T-cell (primary cell): ENCODE data around the gene LRRC72. TPM values are rescaled to one million over a fixed set of nuclear protein-coding genes. Genes with fewer than 3 reads are reported as not detected.

ENCODE experiments used
- ATAC-seq, 4 experiments: fragments of 200-7000 bp in 3 of 4; fragments of 150-1000 bp in 1 of 4; cut with Tn5 transposase; replicated peaks in 1 of 4; 1 replicate in 3 of 4; 2 replicates in 1 of 4; pipeline ENCODE4 v1.10.0; 2021; ENCODE audit warnings: moderate library complexity in 3 of 4, mild to moderate bottlenecking in 2 of 4, moderate number of reproducible peaks in 1 of 4
- CTCF ChIA-PET, 2 donors: fragments of 300-600 bp; sonication (Branson Sonifier 250); formaldehyde crosslinking; loops; one replicate each; lab custom pipeline; 2022; ENCODE audit warnings: antibody characterized with exemption in 2 of 2; lab: Charles Lee
- POLR2A ChIA-PET, 2 donors: fragments of 300-600 bp; sonication (Branson Sonifier 250); formaldehyde crosslinking; loops; one replicate each; lab custom pipeline; 2022; ENCODE audit warnings: antibody characterized with exemption in 2 of 2; lab: Charles Lee
- DNase-seq, 35 experiments: peaks; one replicate each; pipeline versions ENCODE4 v3.0.0 to v3.0.0-alpha.2; 2013 to 2023
- H3K27ac ChIP-seq: one replicate; pipeline ENCODE4 v1.5.1; 2013; ENCODE audit warnings: low read length
- H3K27me3 ChIP-seq, 2 experiments: replicated peaks in 1 of 2; 1 replicate in 1 of 2; 2 replicates in 1 of 2; pipeline versions ENCODE4 v1.6.1 to v1.7.0; 2013; ENCODE audit warnings: low read length in 1 of 2, mixed read lengths in 1 of 2; ENCODE audit not compliant: control insufficient read depth in 2 of 2, insufficient read depth in 2 of 2; ENCODE audit errors: extremely low read depth in 1 of 2
- H3K36me3 ChIP-seq, 2 donors: 1 replicate in 1 of 2; 2 replicates in 1 of 2; pipeline versions ENCODE4 v1.6.1 to v1.7.0; 2013; ENCODE audit warnings: low read length in 1 of 2; ENCODE audit not compliant: control insufficient read depth in 2 of 2, insufficient read depth in 1 of 2; ENCODE audit errors: extremely low read depth in 1 of 2
- H3K4me1 ChIP-seq, 2 experiments: 1 replicate in 1 of 2; 2 replicates in 1 of 2; pipeline versions ENCODE4 v1.6.1 to v1.7.0; 2013; ENCODE audit warnings: low read length in 2 of 2, mixed read lengths in 1 of 2; ENCODE audit not compliant: insufficient read depth in 2 of 2, control insufficient read depth in 1 of 2; ENCODE audit errors: extremely low read depth in 1 of 2
- H3K4me3 ChIP-seq, 2 donors: 1 replicate in 1 of 2; 2 replicates in 1 of 2; pipeline versions ENCODE4 v1.5.1 to v1.7.0; 2013; ENCODE audit warnings: mild to moderate bottlenecking in 2 of 2, low read length in 1 of 2, moderate library complexity in 1 of 2; ENCODE audit not compliant: control insufficient read depth in 1 of 2; ENCODE audit errors: extremely low read depth in 1 of 2
- H3K9me3 ChIP-seq: 2 replicates; pipeline ENCODE4 v1.7.0; 2013
- H3K27ac Mint-ChIP-seq, 2 donors: one replicate each; pipeline ENCODE4 v1.8.0; 2020 to 2021; ENCODE audit warnings: mild to moderate bottlenecking in 2 of 2, mixed read lengths in 2 of 2
- H3K27me3 Mint-ChIP-seq, 2 donors: one replicate each; pipeline ENCODE4 v1.8.0; 2021 to 2022; ENCODE audit warnings: mixed read lengths in 2 of 2
- H3K36me3 Mint-ChIP-seq: one replicate; pipeline ENCODE4 v1.8.0; 2021; ENCODE audit warnings: mixed read lengths
- H3K4me1 Mint-ChIP-seq, 3 donors: one replicate each; pipeline ENCODE4 v1.8.0; 2020 to 2022; ENCODE audit warnings: mixed read lengths in 3 of 3, mild to moderate bottlenecking in 1 of 3
- H3K4me3 Mint-ChIP-seq, 3 donors: one replicate each; pipeline ENCODE4 v1.8.0; 2020 to 2022; ENCODE audit warnings: mild to moderate bottlenecking in 3 of 3, mixed read lengths in 3 of 3, moderate library complexity in 3 of 3
- H3K9me3 Mint-ChIP-seq, 3 donors: one replicate each; pipeline ENCODE4 v1.8.0; 2020 to 2022; ENCODE audit warnings: mixed read lengths in 3 of 3
- WGBS: methylation state at CpG from one replicate; pipeline ENCODE4 v1.1.5; 2013; ENCODE audit warnings: missing lambda C conversion rate; ENCODE audit not compliant: insufficient coverage; 5-methylcytosine and 5-hydroxymethylcytosine counted together
- total RNA-seq, 35 experiments: library from RNA in 6 of 35; stranded (reverse) in 6 of 35; fragments of 120-200 nt in 1 of 35; gene quantifications; one replicate each; pipeline versions ENCODE4 v1.2.1 to v1.2.4 and lab custom pipeline; 2013 to 2026

The LRRC72 gene
- total RNA-seq, 5 donors from 2014 or later (not counting 1 experiment from before 2014, with no cell fraction given) = not detected

- DNase-seq (no peak), ATAC-seq (no peak)
- no peaks in the 10 kb centered on the region for H3K9me3 Mint-ChIP-seq
- ChIA-PET POLR2A (no interaction called here), CTCF (no interaction called here)
- peaks cover 0 to 10% of the 10 kb centered on the region in 2 experiments for H3K27me3 ChIP-seq
- no peaks in the 10 kb centered on the region for H3K4me1 ChIP-seq
- H3K4me3 ChIP-seq = no peak overlapping the region
- H3K27ac Mint-ChIP-seq = no peak overlapping the region
- no peaks in the 10 kb centered on the region for H3K9me3 ChIP-seq
- no peak overlapping the region for H3K4me3 Mint-ChIP-seq
- WGBS = 48% methylated on average over 2 of the region's 2 CpGs
- H3K36me3 Mint-ChIP-seq = no peaks in the 10 kb centered on the region
- peaks cover 0 to 8% of the 10 kb centered on the region in 2 donors for H3K27me3 Mint-ChIP-seq
- H3K36me3 ChIP-seq = no peaks in the 10 kb centered on the region
- H3K4me1 Mint-ChIP-seq = no peaks in the 10 kb centered on the region
- no peak overlapping the region for H3K27ac ChIP-seq
Observed at GRCh38 chr7:16548428-16548827, 21.8 kb downstream of the LRRC72 start.

DNA sequence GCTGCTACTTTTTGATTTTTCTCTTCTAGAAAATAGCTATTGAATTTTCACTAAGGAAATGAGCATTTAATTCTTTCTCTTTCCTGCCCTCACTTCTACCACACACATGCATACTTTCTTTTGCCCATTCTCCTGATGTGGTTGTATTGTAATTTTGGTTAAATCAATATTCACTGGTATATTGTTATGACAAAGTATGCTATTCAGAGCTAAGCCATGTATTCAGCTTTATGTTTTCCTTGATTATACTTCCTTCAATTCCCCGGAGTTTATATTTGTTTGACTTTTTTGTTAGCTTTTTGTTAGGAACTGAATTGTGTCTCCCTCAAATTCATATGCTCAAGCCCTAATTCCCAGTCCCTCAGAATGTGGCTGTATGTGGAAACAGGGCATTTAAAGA is 24.0 kb downstream of the LRRC72 start:
- no peaks in the 10 kb centered on the region for H3K36me3 Mint-ChIP-seq
- no peak overlapping the region for H3K27ac Mint-ChIP-seq
- peaks cover 4 to 13% of the 10 kb centered on the region in 2 donors for H3K27me3 Mint-ChIP-seq
- WGBS = no CpG with 5 or more reads among the region's 1 CpG
- H3K27ac ChIP-seq = no peak overlapping the region
- H3K27me3 ChIP-seq = peaks cover 0 to 10% of the 10 kb centered on the region in 2 experiments
- H3K4me3 Mint-ChIP-seq = no peak overlapping the region
- H3K9me3 Mint-ChIP-seq = no peaks in the 10 kb centered on the region
- DNase-seq (no peak), ATAC-seq (no peak)
- ChIA-PET CTCF (interaction anchor here (0.6 to 3.9 kb wide), 4 partner anchors 14 to 125 kb away, joined by 3 to 12 read pairs (median 7); no protein-coding TSS in a partner anchor), POLR2A (no interaction called here)
- H3K4me3 ChIP-seq = no peak overlapping the region
- H3K4me1 ChIP-seq = no peaks in the 10 kb centered on the region
- no peaks in the 10 kb centered on the region for H3K9me3 ChIP-seq
- H3K4me1 Mint-ChIP-seq = no peaks in the 10 kb centered on the region
- H3K36me3 ChIP-seq = no peaks in the 10 kb centered on the region

DNA sequence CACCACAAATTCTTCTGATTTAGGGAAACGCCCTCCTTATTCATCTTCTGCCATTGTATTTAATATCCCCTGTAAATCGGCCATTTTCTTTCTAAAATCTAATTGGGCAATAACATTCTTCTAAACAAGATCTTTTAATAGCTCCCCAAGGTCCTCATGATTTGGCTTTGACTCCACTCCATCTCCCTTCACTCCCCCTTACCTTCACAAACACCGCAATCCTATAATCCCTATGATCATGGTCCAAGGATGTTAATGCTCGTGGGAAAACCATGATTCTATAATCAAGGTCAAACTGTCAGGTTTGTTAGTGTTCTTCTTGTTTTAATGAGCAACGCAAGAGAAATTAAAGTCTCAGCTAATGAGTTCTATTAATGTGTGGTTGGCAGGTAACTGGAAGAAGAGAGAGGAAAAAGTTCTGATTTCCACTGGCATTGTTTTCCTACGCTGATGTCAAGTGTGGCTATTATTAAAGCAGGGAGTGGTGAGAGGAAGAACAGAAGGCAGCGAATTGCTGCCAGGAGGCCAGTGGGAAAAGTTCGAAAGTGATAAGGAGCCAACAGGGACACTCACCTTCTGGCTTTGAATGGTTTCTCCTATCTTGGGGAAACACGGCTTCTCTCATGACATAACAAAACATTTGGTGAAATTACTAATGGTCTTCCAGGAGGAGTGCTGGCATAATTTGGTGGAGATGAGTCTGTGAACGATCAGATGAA is 28.1 kb downstream of the LRRC72 start:
- Histone ChIP-seq H3K36me3 (no peaks in the 10 kb centered on the region), H3K4me3 (no peak overlapping the region), H3K4me1 (no peaks in the 10 kb centered on the region), H3K9me3 (no peaks in the 10 kb centered on the region), H3K27ac (no peak overlapping the region), H3K27me3 (no peaks in the 10 kb centered on the region)
- Mint-ChIP-seq H3K9me3 (no peaks in the 10 kb centered on the region), H3K4me3 (no peak overlapping the region), H3K4me1 (no peaks in the 10 kb centered on the region), H3K27me3 (peaks cover 4 to 9% of the 10 kb centered on the region in 2 donors), H3K36me3 (no peaks in the 10 kb centered on the region), H3K27ac (no peak overlapping the region)
- ATAC-seq = no peak
- ChIA-PET CTCF (interaction anchor here (0.6 to 2.4 kb wide), 3 partner anchors 10 to 444 kb away, joined by 3 to 12 read pairs (median 11); no protein-coding TSS in a partner anchor), POLR2A (no interaction called here)
- DNase-seq = no peak
- WGBS = 80% methylated on average over 7 of the region's 10 CpGs

DNA sequence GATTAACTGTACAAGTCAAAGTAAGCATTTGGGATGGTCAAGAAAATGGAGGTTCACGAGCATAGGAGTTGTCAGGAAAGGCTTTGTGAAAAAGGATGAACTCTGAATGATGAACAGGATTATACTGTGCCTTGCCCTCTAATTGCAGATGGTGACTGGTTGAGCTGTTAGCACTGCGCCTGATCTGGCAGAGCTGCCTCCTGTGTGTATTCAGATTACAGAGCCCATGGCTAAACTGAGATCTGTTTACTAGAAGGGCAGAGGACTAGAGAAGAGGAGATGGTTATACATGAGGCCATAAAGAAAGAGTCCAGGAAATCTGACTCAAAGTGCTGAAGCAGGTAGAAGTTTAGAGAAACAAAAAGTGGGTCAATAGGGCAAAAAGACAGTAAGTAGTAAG is 29.7 kb downstream of the LRRC72 start:
- ChIA-PET POLR2A (no interaction called here), CTCF (interaction anchor here (0.5 to 2.4 kb wide), 2 partner anchors 8 to 64 kb away, joined by 3 to 12 read pairs; no protein-coding TSS in a partner anchor)
- H3K36me3 Mint-ChIP-seq = no peaks in the 10 kb centered on the region
- H3K9me3 Mint-ChIP-seq = no peaks in the 10 kb centered on the region
- no peaks in the 10 kb centered on the region for H3K4me1 Mint-ChIP-seq
- no peak for DNase-seq
- WGBS = 83% methylated on average over 2 of the region's 2 CpGs
- H3K27ac Mint-ChIP-seq = no peak overlapping the region
- H3K4me1 ChIP-seq = no peaks in the 10 kb centered on the region
- H3K36me3 ChIP-seq = no peaks in the 10 kb centered on the region
- no peak overlapping the region for H3K27ac ChIP-seq
- H3K27me3 Mint-ChIP-seq = peaks cover 4 to 5% of the 10 kb centered on the region in 2 donors
- no peak for ATAC-seq
- no peak overlapping the region for H3K4me3 ChIP-seq
- no peaks in the 10 kb centered on the region for H3K27me3 ChIP-seq
- no peaks in the 10 kb centered on the region for H3K9me3 ChIP-seq
- no peak overlapping the region for H3K4me3 Mint-ChIP-seq

- peaks cover 10 to 12% (median 11%) of the 10 kb centered on the region in 3 donors for H3K4me1 Mint-ChIP-seq
- H3K9me3 Mint-ChIP-seq = no peaks in the 10 kb centered on the region
- no peak for DNase-seq
- no peaks in the 10 kb centered on the region for H3K27me3 ChIP-seq
- H3K27me3 Mint-ChIP-seq = peaks cover 4 to 5% of the 10 kb centered on the region in 2 donors
- no peak overlapping the region for H3K27ac Mint-ChIP-seq
- peaks cover 0 to 5% of the 10 kb centered on the region in 2 experiments for H3K4me1 ChIP-seq
- no peak overlapping the region for H3K4me3 ChIP-seq
- CTCF ChIA-PET = no interaction called here
- no peaks in the 10 kb centered on the region for H3K36me3 Mint-ChIP-seq
- H3K36me3 ChIP-seq = no peaks in the 10 kb centered on the region
- no peak overlapping the region for H3K27ac ChIP-seq
- H3K9me3 ChIP-seq = no peaks in the 10 kb centered on the region
- H3K4me3 Mint-ChIP-seq = no peak overlapping the region
- POLR2A ChIA-PET = no interaction called here
- ATAC-seq = no peak
- WGBS = 87% methylated on average over 4 of the region's 4 CpGs
Observed at GRCh38 chr7:16558761-16559302, 32.2 kb downstream of the LRRC72 start.

DNA sequence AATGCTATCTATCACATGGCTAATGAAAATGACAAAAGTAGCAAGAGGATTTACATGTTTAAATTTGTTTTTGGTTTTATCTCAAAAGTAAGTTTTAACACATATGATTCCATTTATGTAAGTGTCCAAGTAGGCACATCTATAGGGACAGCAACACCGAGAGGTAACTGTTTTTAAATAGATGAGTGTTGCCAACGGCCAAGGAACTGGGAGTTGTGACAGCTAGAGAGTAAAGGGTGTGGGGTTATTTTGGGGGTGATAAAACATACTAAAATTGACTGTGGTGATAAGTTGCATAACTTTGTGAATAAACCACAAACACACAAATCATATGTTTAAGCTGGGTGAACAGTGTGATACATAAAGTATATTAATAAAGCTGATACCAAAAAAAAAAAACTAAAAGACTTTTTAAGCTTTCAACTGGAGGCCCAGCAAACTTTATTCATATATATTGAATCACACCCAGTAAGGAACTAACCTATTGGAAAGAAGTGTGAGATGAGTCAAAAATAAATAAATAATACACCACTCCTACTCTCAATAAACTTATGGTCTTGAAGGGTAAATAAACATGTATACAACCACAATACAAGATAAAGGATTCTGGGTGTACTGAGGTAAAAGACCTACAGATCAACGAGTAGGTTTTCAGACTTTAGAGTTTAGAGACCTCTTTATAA is 33.0 kb downstream of the LRRC72 start:
- 20% methylated on average over 1 of the region's 3 CpGs for WGBS
- H3K36me3 Mint-ChIP-seq = no peaks in the 10 kb centered on the region
- Histone ChIP-seq H3K4me1 (peaks cover 0 to 9% of the 10 kb centered on the region in 2 experiments), H3K27me3 (no peaks in the 10 kb centered on the region), H3K9me3 (no peaks in the 10 kb centered on the region), H3K36me3 (no peaks in the 10 kb centered on the region), H3K27ac (no peak overlapping the region), H3K4me3 (no peak overlapping the region)
- DNase-seq = no peak
- ChIA-PET CTCF (interaction anchor here in 1 of 2 donors (0.6 kb wide), 1 partner anchor 404 kb away, joined by 3 read pairs; no protein-coding TSS in a partner anchor), POLR2A (no interaction called here)
- no peak overlapping the region for H3K4me3 Mint-ChIP-seq
- peaks cover 18 to 20% (median 19%) of the 10 kb centered on the region in 3 donors for H3K4me1 Mint-ChIP-seq
- peaks cover 0 to 2% of the 10 kb centered on the region in 2 donors for H3K27me3 Mint-ChIP-seq
- H3K27ac Mint-ChIP-seq = no peak overlapping the region
- no peaks in the 10 kb centered on the region for H3K9me3 Mint-ChIP-seq
- no peak for ATAC-seq
